SK-N-MC (cell line): ENCODE data around the gene OR10H2.

Source experiments
- EZH2 ChIP-seq: fragments of 200-600 bp; sonication (generic); IDR thresholded peaks from one replicate; pipeline ENCODE4 v1.6.1; 2017; ENCODE audit warnings: antibody characterized with exemption
- POLR2AphosphoS5 ChIP-seq: IDR thresholded peaks from 2 replicates; pipeline ENCODE4 v1.6.1; 2012; ENCODE audit warnings: mild to moderate bottlenecking, low read depth, low read length, borderline replicate concordance

DNA sequence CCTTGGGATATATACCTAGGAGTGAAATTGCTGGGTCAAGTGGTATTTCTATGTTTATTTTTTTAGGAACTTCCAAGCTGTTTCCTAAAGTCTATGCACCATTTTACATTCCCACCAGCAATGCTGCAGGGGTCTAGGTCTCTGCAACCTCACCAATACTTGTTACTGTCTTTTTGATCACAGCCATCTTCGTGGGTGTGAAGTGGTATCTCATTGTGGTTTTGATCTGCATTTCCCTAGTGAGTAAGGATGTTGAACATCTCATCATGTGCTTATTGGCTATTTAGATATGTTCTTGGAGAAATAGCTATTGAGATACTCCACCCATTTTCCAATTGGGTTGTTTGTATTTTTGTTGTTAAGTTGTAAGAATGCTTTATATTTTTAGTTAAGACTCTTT is 2.7 kb downstream of the OR10H2 start:
- TF ChIP-seq POLR2AphosphoS5 (no peak), EZH2 (no peak)
